Gastroesophageal sphincter (tissue), 3 donors: Measurements from ENCODE around the gene KRT23.

Source experiments
- POLR2AphosphoS5 ChIP-seq: sonication (generic); formaldehyde crosslinking; IDR thresholded peaks from one replicate; pipeline ENCODE4 v1.6.1; 2017; ENCODE audit warnings: antibody characterized with exemption
- TF ChIP-seq, protein P1 (sequence below), 4 experiments: fragments of 200-600 bp in 2 of 4; fragments of 450-650 bp in 2 of 4; sonication (generic) in 1 of 4; IDR thresholded peaks; one replicate each; pipeline ENCODE4 v1.5.1; 2017 to 2019; ENCODE audit warnings: antibody characterized with exemption in 4 of 4, mild to moderate bottlenecking in 2 of 4, moderate library complexity in 2 of 4

DNA sequence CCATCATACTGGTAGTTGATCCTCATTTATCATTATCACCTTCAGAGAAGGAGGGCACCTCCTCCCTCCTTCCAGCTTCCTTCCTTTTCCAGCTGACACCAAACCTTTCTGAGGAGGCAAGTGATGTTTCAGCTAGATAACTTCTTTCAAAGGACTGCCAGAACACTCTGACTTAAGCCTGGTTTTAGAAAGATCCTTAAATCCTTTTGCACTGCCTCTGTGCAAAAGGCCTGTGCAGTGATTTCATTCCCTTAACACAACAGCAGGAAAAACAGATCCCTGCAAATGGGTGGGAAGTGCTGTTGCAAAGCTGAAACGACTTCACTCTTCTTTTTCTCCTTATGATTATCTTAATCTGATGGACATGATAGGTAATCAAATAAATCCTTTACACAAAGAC lies 7.1 kb upstream of the KRT23 start:
- no peak for TF ChIP-seq POLR2AphosphoS5
- TF ChIP-seq, protein P1, sequence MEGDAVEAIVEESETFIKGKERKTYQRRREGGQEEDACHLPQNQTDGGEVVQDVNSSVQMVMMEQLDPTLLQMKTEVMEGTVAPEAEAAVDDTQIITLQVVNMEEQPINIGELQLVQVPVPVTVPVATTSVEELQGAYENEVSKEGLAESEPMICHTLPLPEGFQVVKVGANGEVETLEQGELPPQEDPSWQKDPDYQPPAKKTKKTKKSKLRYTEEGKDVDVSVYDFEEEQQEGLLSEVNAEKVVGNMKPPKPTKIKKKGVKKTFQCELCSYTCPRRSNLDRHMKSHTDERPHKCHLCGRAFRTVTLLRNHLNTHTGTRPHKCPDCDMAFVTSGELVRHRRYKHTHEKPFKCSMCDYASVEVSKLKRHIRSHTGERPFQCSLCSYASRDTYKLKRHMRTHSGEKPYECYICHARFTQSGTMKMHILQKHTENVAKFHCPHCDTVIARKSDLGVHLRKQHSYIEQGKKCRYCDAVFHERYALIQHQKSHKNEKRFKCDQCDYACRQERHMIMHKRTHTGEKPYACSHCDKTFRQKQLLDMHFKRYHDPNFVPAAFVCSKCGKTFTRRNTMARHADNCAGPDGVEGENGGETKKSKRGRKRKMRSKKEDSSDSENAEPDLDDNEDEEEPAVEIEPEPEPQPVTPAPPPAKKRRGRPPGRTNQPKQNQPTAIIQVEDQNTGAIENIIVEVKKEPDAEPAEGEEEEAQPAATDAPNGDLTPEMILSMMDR (IDR thresholded peaks at IDR 0.05) = no peak
